ENCODE results near the gene RAD9B.
"Not testable (repeated sequence)": the region's sequence is repeated elsewhere in the genome, so short reads cannot be mapped to it uniquely, and the experiment has no call there.

The RAD9B gene

DNA sequence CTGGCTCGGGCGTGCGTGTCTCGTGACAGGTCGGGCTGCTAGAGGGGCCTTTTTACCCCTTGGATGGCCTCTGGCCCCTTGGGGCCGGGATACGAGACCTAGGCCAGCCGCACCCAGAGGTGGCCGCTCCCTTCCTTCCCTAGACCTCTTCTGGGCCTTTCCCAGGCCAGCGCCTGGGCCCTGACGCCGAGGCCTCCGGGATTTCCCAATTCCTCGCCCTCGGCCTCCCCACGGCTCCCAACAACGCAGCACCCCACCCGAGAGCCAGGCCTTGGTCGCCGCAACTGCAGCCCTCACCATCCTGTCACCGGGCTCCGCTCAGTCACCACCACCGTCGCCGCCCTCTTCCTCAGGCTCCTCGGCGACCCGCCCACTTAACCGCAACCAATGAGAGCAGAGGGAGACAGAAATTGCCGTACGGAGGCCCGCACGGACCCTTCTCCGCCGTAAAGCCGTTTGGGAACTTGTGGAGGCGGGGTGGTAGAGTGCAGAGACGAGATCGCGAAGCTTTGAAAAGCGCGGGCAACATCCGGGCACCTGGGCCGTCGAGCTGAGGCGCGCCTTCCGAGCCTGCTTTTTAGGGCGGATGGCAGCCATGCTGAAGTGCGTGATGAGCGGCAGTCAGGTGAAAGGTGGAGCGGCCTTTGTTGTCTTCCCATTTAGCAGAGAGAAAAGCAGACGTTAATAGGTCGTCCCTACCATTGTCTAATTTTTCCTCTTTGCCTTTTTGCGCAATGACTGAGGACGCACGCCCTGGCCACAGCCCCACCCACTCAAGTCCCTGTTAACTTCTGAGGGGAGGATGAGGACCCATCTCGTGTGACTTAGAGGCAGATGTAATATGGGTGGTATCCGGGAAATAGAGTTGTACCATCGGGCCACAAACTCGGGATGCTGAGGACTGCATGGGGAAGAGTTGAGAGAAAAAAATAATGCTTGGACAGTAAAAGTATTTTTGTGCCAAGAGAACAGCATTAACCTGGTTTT lies at the start of gene RAD9B, which contains the start of gene VPS29:
TSS of gene RAD9B (plus strand) at position 580 of the 987 bp plus-strand sequence. CDS start at position 587, 7 bp downstream.
TSS of gene VPS29 (minus strand) at position 360 of the 987 bp plus-strand sequence. CDS start at position 300, 60 bp downstream.
- peak; percentile 97 to 98 for ATAC-seq

DNA sequence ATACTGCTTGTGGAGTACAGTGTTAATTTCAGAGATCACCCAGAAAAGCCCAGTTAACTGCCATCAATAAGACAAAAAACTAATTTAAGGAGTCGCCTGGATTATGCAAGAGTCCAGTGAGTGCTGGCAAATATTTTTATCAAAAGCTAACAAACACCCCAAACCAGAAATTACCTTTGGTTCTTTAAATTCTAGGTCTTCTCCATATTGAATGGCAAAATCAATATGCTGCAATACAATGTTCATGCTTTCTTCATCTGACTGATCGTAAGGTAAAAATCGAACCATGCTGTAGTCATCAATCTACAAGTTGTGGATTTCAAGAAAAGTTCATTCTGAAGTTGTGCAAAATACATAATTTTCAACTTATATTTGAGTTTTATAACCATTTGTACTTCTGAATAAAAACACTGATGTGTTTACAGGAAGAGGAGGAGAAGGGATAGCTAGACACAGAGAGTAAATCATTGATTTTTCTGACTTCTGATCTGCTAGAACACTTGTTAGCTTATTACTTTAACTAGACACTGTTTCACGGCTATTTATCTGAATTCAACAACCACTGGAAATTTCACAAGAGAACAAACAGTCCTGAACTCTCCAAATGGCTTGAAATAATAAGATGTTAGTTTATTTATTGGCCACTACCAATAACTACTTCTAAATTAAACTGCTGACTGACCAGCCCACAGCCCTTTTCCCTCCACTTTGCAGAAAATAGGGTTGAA lies 48.4 kb upstream of the RAD9B start:
- ATAC-seq, result no peak

DNA sequence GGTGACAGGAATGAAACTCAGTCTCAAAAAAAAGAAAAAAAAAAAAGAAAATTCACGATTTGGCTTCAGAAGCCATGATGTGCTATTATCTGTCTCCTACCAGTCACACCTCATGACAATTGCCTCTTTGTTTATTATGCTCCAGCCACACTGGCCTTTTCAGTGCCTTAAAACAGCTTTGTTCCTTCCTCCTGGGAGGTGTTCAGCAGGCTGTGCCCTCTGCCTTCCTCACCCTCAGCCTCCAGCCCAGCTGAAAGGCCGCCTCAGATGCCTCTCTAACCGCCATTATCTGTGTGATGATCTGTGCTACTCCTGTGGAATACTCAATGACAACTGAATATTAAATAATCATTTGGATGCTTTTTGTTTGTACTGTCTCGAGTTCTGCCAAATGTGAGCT lies 43.4 kb upstream of the RAD9B start:
- no peak for ATAC-seq

- ATAC-seq, result not testable (repeated sequence)
Observed at GRCh38 chr12:110461189-110461588, 40.9 kb upstream of the RAD9B start.

DNA sequence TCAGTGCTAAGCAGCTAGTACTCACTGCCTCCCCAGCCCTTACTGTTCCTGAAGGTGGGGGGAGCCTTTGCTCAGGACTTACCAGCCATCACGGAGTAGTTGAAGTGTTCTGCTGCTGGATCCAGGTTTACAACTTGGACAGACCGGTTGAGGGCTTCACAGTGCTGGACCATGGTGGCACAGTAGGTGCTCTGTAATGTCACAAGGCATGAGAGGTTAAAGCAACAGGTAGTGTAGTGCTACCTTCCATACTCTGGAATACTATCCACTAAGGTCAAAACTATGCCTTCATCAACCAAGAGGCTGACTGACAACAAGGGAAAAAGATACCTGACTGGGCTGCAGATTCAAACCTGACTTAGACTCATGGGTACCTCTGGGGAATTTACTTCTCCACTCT lies 37.1 kb upstream of the RAD9B start:
- no peak for ATAC-seq

DNA sequence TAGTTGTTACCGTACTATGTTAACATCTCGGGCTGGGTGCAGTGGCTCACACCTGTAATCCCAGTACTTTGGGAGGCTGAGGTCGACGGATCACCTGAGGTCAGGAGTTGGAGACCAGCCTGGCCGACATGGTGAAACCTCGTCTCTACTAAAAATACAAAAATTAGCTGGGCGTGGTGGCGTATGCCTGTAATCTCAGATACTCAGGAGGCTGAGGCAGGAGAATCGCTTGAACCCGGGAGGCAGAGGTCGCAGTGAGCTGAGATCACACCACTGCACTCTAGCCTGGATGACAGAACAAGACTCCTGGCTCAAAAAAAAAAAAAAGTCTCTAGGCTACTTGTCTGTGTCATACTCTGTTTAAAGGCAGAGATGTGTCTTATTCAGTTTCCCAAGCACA lies 36.4 kb upstream of the RAD9B start:
- not testable (repeated sequence) for ATAC-seq

DNA sequence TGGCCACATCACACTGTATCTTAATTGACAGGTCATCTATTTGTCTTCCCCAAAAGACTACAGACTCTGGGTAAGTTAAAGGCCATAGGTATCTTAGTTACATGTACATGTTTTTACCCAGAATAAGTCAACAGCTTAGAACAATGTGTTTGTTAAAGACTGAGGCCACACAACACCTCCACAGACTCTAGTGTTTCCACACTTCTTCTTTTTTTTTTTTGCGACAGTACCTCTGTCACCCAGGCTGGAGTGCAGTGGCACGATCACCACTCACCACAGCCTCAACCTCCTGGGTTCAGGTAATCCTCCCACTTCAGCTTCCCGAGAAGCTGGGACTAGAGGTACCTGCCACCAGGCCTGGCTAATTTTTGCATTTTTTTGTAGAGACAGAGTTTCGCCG lies 35.3 kb upstream of the RAD9B start:
- ATAC-seq, result no peak

- no peak for ATAC-seq
Observed at GRCh38 chr12:110467847-110468213, 34.3 kb upstream of the RAD9B start.

DNA sequence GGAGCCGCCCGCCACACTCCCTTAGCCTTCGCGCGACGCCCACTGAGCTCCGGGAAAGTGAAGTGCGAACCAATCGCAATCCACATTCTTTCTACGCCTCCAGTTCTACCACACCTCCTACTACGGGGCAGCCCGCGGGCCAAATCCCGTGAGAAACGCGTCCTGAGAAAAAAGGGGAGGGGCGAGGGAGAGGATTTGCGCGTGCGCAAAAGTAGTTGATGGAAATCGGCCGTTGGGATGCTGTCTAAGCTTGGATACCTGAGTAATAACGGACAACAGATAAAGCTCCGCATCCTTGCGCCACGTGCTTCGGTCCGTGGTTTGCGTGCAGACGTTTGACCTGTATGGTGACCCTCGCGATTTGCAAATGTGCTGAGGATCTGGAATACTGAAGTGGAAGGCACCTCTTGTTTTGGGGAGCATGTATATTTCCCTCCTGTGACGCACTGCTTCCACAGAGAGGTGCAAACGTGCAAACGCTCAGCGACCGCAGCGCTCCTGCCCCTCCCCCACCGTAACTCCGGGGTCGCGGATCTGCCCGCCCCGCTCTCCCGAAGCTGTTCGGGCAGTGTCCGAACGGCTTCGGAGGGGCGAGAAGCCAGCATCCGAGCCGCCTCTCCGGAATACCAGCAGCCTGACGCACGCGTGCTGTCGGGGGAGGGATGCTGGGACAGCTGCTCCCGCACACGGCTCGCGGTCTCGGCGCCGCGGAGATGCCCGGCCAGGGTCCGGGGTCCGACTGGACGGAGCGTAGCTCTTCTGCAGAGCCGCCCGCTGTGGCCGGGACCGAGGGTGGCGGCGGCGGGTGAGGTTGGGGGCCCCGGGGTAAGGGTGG lies 33.7 kb upstream of the RAD9B start, which contains the start of the genes FAM216A and GPN3:
TSS of gene FAM216A (plus strand) at position 632 of the 835 bp plus-strand sequence. CDS start at position 663, 31 bp downstream.
TSS of gene GPN3 (minus strand) at position 44 of the 835 bp plus-strand sequence. CDS start 54 bp downstream, outside the sequence.
- peak; percentile 85 for ATAC-seq

DNA sequence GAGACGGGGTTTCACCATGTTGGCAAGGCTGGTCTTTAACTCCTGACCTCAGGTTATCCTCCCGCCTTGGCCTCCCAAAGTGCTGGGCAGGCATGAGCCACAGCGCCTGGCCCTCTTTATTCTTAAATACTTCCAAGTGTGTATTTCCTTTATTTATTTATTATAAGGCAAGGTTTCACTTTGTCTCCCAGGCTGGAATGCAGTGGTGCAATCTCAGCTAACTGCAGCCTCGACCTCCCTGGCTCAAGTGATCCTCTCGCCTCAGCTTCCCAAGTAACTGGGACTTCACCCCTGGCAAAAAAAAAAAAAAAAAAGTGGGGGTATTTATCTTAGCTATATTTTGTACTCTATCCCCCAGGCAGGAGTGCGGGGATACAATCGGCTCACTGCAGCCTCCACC lies 26.7 kb upstream of the RAD9B start:
- no peak for ATAC-seq

GRCh38 chr12:110498984-110499706 lies 3.0 kb upstream of the RAD9B start:
- ATAC-seq, result no peak

DNA sequence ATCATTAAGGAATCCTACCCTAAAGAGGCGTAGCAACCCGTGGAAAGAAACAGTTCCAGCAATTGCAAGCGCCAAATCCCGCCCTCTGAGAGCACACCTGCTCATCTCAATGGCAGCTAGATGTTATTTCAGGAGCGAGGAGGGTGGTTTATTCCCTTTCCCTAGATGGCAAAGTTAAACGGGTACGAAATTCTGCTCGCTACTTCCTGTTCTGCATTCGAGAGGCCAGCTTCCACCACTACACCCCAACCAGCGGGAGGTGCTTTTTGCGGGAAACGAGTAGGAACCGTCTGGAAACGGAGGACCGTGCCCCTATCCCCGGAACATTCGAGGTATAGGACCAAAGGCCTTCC lies 756 bp upstream of the RAD9B start:
- ATAC-seq, result peak in 1 of 2 donors; percentile 3

DNA sequence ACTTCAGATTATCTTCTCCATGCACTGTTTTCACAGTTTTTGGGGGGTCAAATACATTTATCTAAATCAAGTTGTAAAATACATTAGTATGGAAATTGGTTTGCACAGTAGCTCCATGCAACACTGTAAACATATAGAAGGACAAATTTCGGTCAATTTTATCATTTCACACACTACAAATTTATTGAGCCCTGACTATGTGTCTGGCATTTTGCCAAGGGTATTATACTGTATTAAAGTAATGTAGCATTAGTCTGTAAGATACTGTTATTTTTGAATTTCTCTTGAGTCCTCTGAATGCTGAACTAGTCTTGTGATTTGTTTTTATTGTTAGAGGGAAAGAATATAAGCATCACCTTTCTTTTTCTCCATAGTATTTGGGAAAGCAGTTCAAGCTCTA lies 1.3 kb downstream of the RAD9B start:
- ATAC-seq, result no peak

- ATAC-seq, result no peak
Observed at GRCh38 chr12:110505332-110505731, 3.2 kb downstream of the RAD9B start.

GRCh38 chr12:110508071-110508586 lies 6.0 kb downstream of the RAD9B start:
- ATAC-seq, result no peak

GRCh38 chr12:110513842-110514241 lies 11.7 kb downstream of the RAD9B start:
- ATAC-seq, result no peak

GRCh38 chr12:110514363-110514762 lies 12.2 kb downstream of the RAD9B start:
- ATAC-seq, result no peak

- ATAC-seq, result no peak
Observed at GRCh38 chr12:110516995-110517394, 14.9 kb downstream of the RAD9B start.

- not testable (repeated sequence) for ATAC-seq
Observed at GRCh38 chr12:110518014-110518413, 15.9 kb downstream of the RAD9B start.

GRCh38 chr12:110520876-110521712 lies 19.0 kb downstream of the RAD9B start:
- ATAC-seq, result peak; percentile 76 to 84

Measured in activated CD4-positive, CD25-positive, alpha-beta regulatory T cell treated with anti-CD3 and anti-CD28 coated beads, Interleukin-2, amount 50 U/mL, for 24 hours (primary cell).